ENCODE measurements around the gene APLP2. TPM values are rescaled to one million over a fixed set of nuclear protein-coding genes. Genes with fewer than 3 reads are reported as not detected.

Gene APLP2
- total RNA-seq, 1 experiment from 2014 or later: 447 TPM

GRCh38 chr11:130159657-130160497 lies 90.2 kb downstream of the APLP2 start, which contains the start of gene ST14:
Gene ST14 (plus strand): TSS chr11:130159782. CDS start chr11:130159980, 198 bp downstream.
- no TSS peak for BruUV-seq (replicated peaks)
- Mint-ChIP-seq H3K36me3 (ENCODE audit: insufficient read depth, unreplicated experiment) (peaks cover 57% of the 10 kb centered on the region), H3K4me1 (ENCODE audit: low read depth, unreplicated experiment) (peaks cover 54% of the 10 kb centered on the region), H3K27ac (ENCODE audit: unreplicated experiment) (peak within 1 kb of the TSS; percentile 83), H3K9me3 (ENCODE audit: low read depth, unreplicated experiment) (no peaks in the 10 kb centered on the region), H3K27me3 (ENCODE audit: unreplicated experiment) (no peaks in the 10 kb centered on the region), H3K4me3 (ENCODE audit: low read depth, unreplicated experiment) (peak within 1 kb of the TSS; percentile 82)
- peak; percentile 81 for DNase-seq
- intact Hi-C loops (cut with micrococcal nuclease; ENCODE audit: unreplicated experiment): no loop called here
- CTCF ChIA-PET: interaction anchor here (0.9 to 2.5 kb wide), 2 partner anchors 10 to 14 kb away, joined by 3 to 14 read pairs; no protein-coding TSS in a partner anchor
- TF ChIP-seq, protein P1, sequence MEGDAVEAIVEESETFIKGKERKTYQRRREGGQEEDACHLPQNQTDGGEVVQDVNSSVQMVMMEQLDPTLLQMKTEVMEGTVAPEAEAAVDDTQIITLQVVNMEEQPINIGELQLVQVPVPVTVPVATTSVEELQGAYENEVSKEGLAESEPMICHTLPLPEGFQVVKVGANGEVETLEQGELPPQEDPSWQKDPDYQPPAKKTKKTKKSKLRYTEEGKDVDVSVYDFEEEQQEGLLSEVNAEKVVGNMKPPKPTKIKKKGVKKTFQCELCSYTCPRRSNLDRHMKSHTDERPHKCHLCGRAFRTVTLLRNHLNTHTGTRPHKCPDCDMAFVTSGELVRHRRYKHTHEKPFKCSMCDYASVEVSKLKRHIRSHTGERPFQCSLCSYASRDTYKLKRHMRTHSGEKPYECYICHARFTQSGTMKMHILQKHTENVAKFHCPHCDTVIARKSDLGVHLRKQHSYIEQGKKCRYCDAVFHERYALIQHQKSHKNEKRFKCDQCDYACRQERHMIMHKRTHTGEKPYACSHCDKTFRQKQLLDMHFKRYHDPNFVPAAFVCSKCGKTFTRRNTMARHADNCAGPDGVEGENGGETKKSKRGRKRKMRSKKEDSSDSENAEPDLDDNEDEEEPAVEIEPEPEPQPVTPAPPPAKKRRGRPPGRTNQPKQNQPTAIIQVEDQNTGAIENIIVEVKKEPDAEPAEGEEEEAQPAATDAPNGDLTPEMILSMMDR (IDR thresholded peaks at IDR 0.05; ENCODE audit: unreplicated experiment): no peak

DNA sequence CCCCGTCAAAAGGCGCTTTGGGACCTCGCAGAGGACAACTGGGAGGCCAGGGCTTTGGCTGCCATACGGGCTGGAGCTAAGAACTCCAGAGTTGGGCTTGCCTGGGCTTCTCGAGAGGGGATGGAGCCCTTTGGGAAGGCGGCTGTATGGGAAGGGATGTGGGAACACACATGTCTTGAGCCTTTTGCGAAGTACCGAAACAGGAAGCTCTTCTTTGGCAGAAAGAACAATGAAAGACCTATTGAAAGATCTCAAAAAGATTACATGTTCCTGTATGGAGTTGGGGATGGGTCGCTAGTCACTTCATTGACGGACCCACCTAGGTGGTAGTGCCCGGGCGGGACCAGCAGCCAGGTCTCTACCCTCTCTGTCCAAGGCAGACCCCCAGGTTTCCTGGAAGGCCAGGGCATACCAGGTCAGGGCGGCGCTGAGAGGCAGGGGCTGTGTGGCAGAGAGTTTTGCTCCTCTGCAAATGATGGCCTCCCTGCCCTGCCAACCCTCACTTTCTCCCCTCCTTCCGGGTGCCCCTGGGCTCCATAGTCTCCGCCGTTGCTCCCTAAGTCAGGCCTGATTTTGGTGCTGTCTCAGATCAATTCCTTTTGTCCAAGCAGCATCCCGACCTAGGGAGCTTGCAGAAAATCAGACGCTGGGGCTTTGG lies 90.9 kb downstream of the APLP2 start:
- Mint-ChIP-seq H3K27ac (ENCODE audit: unreplicated experiment) (peak overlapping the region; percentile 47), H3K9me3 (ENCODE audit: low read depth, unreplicated experiment) (no peaks in the 10 kb centered on the region), H3K4me3 (ENCODE audit: low read depth, unreplicated experiment) (peak overlapping the region; percentile 82), H3K4me1 (ENCODE audit: low read depth, unreplicated experiment) (peaks cover 54% of the 10 kb centered on the region), H3K36me3 (ENCODE audit: insufficient read depth, unreplicated experiment) (peaks cover 57% of the 10 kb centered on the region), H3K27me3 (ENCODE audit: unreplicated experiment) (no peaks in the 10 kb centered on the region)
- no peak for DNase-seq
- intact Hi-C loops (cut with micrococcal nuclease; ENCODE audit: unreplicated experiment): no loop called here
- TF ChIP-seq, protein P1 (IDR thresholded peaks at IDR 0.05; ENCODE audit: unreplicated experiment): no peak
- CTCF ChIA-PET: interaction anchor here (0.9 to 2.5 kb wide), 2 partner anchors 10 to 15 kb away, joined by 3 to 14 read pairs; no protein-coding TSS in a partner anchor
- BruUV-seq (replicated peaks): no TSS peak

- Mint-ChIP-seq H3K9me3 (ENCODE audit: low read depth, unreplicated experiment) (no peaks in the 10 kb centered on the region), H3K4me1 (ENCODE audit: low read depth, unreplicated experiment) (peaks cover 55% of the 10 kb centered on the region), H3K27ac (ENCODE audit: unreplicated experiment) (peak overlapping the region; percentile 38), H3K27me3 (ENCODE audit: unreplicated experiment) (no peaks in the 10 kb centered on the region), H3K36me3 (ENCODE audit: insufficient read depth, unreplicated experiment) (peaks cover 62% of the 10 kb centered on the region), H3K4me3 (ENCODE audit: low read depth, unreplicated experiment) (peak overlapping the region; percentile 82)
- DNase-seq: no peak
- CTCF ChIA-PET: interaction anchor here (2.5 kb wide), 1 partner anchor 16 kb away, joined by 14 read pairs; no protein-coding TSS in a partner anchor
- TF ChIP-seq, protein P1 (IDR thresholded peaks at IDR 0.05; ENCODE audit: unreplicated experiment): no peak
- intact Hi-C loops (cut with micrococcal nuclease; ENCODE audit: unreplicated experiment): loop anchor here (2.0 kb wide), 1 partner anchor 19 kb away; no protein-coding TSS in a partner anchor
- TSS peak; percentile 11 for BruUV-seq (replicated peaks)
Observed at GRCh38 chr11:130161441-130162145, 91.9 kb downstream of the APLP2 start.

DNA sequence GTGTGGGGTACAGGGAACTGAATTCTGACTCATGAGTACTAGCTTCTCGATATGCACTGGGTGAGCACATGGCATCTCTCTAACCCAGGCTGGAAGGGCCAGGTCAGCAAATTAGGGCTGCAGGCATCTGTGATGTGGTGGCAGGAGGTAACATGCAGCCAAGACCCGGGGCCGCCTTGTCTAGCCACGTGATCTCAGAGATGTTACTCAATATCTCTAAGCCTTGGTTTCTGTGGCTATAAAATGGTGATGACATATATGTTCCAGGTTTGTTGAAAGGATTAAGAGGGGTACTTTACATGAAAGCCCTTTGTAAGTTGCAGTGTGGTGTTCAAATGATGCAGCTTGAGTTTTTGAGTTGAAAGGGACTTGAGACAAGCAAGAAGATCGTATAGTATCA lies 93.0 kb downstream of the APLP2 start:
- Mint-ChIP-seq H3K27me3 (ENCODE audit: unreplicated experiment) (no peaks in the 10 kb centered on the region), H3K36me3 (ENCODE audit: insufficient read depth, unreplicated experiment) (peaks cover 67% of the 10 kb centered on the region), H3K4me1 (ENCODE audit: low read depth, unreplicated experiment) (peaks cover 61% of the 10 kb centered on the region), H3K27ac (ENCODE audit: unreplicated experiment) (no peak overlapping the region), H3K9me3 (ENCODE audit: low read depth, unreplicated experiment) (no peaks in the 10 kb centered on the region), H3K4me3 (ENCODE audit: low read depth, unreplicated experiment) (peak overlapping the region; percentile 82)
- TF ChIP-seq, protein P1 (IDR thresholded peaks at IDR 0.05; ENCODE audit: unreplicated experiment): no peak
- CTCF ChIA-PET: no interaction called here
- no TSS peak for BruUV-seq (replicated peaks)
- DNase-seq: no peak
- intact Hi-C loops (cut with micrococcal nuclease; ENCODE audit: unreplicated experiment): loop anchor here (2.0 kb wide), 1 partner anchor 18 kb away; no protein-coding TSS in a partner anchor

All from Calu3 (cell line).